GM21619 (cell line): ENCODE results near the gene C2orf66.

ENCODE experiments used
- ATAC-seq: cut with Tn5 transposase; IDR thresholded peaks from one replicate; pipeline ENCODE4 v1.9.1; 2021; ENCODE audit not compliant: unreplicated experiment

Gene C2orf66

DNA sequence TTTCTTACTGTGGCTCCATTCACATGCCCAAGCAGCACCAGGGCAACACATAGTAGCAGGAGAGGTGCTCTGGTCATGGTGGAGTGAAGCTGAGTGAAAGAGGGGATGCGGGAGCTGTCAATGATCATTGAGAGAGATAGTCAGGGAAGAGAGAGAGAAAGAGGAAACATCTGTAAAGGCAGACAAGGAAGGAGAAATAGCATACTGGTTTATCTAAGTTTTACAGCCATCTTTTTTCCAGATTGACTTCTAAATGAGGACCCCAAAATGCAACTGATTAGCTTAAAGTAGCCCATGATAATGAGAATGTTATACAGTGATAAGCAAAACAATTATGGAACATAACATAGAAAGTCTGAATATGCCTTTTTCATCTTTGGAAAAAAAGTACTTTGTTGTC is at the start of gene C2orf66:
Gene C2orf66, minus strand, starts transcription at position 96 of the 400 bp plus-strand sequence. Its CDS starts 19 bp downstream, at position 77.
- ATAC-seq, result no peak

DNA sequence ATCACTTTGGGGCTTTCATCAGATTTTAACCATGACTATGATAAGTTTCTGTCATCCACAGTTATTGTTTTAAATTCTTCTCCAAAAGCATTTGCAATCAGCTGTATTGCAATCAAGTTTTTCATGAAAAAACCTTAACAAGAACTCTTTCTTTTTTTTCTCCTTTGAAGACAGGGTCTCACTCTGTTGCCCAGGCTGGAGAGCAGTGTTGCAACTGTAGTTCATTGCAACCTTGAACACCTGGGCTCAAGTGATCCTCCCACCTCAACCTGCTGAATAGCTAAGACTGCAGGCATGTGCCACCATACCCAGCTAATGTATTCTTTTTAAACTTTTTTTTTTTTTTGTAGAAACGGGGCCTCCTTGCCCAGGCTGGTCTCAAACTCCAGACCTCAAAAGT is 45.5 kb upstream of the C2orf66 start:
- no peak for ATAC-seq

DNA sequence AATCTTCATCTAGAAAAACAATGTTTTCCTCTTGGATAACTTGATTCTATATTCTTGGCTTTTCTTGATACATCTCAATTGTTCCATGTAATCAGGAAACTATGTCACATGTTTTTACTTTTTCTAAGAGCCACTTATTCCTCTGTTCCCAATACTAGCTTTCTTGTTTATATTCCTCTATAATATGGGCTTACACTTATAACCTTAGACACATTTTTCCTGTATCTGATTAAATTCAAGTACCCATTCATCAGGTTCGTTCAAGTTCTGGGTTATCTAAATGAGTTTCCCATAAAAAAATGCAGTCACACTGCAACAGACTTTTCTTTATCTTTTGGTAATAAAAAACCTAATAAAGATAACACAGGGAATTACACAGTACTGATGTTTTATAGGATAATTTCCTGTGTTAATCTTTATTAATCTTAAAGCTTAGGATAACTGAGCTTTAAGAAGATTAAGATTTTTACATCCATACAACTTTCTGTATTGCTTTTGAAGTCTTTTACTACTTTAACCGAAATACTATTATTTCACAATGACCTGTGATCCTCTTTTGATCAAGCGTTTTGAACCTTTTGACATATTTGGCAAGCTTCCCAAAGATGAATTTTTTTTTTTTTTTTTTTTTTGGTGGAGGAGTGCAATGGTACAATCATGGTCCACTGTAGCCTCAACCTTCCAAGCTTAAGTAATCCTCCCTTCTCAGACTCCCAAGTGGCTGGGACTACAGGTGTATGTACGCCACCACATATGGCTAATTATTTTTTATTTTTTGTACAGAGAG is 44.3 kb upstream of the C2orf66 start:
- ATAC-seq, result no peak

DNA sequence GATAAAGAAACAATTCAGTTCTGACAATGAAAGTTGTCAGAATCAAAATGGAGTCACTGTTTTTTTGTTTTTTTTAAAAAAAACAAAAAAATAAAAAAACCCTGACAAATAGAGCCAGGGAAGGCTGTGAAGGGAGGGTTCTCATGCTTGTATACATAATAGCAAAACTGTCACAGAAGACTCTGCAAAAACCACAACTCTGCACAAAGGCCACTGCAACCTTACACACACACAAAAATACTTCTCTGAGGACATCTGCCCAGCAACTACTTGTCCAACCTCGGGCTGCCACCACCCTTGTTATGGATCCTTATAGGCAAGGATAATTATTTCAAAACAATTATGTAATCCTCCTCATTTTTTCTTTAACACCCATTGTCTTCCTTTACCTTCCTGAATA is 41.9 kb upstream of the C2orf66 start:
- no peak for ATAC-seq

DNA sequence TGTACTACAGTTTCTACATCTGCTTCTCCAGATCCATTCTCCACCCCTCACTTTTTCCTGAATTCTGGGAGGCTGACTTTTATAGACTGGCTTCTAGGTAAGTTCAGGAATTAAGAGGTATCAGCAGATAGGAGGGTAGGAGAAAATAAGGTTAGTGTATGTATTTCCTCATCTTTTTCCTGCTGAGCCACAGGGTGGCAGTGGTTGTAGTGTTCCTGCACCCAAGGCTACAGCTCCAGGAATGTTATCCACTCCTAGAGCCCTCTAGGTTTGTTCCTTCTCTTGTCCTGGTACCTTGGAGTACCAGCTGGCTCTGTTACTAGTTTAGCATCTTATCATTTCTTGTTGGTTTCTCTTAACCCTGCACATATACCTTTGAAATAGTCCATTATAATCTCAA is 40.7 kb upstream of the C2orf66 start:
- no peak for ATAC-seq

DNA sequence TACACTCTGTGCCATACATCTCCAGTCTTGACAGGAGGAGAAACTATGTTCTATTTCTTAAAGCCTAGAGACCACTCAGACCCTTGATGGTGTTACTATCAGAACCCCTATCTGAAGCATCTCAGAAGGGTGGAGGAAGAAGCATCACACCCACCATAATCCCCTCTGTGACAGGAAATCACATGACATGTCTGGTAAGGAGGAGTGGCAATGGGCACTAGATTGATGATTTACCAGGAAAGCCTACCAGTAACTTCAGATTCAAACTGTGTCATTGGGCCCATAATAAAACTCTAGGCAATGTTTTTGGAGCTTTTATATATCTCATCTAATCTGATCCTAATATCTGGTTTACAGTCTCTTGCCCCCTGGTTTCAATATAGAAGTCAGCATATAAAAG is 37.1 kb upstream of the C2orf66 start:
- ATAC-seq, result no peak

DNA sequence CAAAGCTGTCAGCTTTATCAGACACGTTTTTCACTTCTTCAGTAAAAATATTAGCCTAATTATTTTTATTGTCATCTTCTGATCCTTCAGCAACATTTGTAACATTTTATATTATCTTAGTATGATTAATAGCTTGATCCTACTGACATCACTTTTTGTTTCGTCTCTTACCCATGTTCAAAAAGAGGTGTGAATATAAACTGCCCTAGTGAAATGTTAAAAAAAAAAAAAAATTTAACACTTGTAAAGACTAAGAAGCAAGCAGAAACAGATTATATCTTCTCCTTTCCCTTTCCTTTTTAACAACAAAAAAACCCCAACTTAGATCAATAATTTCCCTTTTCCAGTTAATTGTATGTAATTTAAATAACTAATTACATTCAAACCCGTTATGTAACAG is 36.2 kb upstream of the C2orf66 start:
- no peak for ATAC-seq

DNA sequence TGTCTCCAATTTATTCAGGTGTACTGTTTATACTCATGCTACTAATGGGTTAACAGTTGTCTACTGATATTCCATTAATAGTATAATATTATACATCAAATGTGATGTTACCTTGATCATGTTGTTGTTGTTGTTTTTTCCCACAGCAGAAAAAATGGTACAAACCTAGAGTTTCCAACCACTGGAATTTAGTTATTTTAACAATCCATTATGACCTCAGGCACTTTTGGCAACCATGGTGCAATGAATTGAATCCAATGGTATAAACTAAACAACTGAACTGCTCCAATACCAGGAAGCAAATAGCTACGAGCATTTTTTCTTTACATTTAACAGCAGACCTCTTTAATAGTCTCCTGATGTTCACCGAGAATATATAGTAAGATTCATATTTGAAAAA is 31.0 kb upstream of the C2orf66 start:
- no peak for ATAC-seq

DNA sequence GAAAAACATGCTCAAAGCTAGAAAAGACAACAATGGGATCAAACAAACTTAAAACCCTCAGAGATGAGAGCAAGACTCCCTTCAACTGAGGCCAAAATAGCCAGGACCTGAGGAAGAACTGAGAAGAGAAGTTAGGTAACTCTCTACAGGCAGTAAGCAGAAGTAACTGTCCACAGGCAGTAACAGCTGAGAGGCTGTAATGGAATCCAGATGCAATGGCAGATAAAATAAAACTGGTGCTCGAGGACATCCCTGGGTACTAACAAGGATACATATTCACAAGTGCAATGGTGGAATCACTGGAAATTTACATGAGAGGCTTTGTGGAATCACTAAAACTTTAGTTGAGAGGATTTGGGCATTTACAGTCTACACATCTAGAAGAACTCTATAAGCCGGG is 30.4 kb upstream of the C2orf66 start:
- ATAC-seq, result no peak

DNA sequence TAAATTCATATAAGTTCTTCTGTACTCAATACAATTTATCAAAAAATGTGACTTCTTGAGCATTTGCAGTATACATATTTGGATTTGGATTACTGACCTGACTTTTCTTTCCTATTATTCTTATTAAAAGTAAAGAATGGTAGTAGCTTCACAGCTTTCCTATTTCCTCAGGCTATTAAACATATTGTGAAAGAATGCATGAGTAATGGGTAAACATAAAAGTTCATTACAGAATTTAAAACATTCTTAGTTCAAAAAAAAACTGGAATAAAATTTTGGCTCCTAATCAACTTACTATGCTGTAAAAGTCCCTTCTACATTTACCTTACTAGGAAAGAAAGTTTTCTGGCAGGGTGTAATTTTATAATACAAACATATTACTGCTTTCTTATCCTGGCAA is 27.3 kb upstream of the C2orf66 start:
- no peak for ATAC-seq

DNA sequence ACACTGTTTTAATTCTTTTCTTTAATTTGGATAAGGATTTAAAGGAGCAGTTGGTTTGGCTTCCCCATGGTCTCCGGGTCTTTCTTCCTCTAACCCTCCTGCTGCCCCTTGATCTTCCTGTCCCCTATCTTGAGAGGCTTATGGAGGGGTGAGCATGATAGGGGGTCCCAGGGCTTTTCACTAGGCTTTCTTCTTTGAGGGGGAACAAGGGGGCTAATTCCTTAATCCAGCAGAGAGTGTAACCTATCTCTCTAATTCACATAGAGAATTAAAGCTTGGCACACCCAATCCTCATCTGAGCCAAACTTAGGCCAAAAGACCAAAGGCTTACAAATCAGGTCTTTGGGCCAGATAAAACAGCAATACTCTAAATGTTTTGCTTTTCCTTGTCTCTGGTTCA is 21.5 kb upstream of the C2orf66 start:
- ATAC-seq, result no peak

DNA sequence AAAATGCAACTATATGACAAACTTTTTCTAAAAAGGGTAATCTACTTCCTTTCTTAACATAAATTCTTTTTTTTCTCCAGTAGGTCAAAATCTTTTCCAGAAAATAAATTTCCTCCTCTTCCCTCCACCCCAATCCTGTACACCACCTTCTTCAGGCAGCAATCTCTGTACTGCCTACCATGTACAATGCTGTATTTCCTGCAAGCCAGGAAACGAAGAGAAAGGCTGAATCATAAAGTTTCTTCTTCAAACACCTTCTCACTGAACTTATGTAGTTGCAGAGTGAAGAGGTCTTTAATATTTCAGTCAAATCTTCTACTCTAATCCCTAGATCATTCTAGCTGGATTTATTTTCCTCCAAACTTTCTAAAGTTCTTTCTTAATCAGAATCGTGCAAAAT is 18.2 kb upstream of the C2orf66 start:
- ATAC-seq, result no peak

DNA sequence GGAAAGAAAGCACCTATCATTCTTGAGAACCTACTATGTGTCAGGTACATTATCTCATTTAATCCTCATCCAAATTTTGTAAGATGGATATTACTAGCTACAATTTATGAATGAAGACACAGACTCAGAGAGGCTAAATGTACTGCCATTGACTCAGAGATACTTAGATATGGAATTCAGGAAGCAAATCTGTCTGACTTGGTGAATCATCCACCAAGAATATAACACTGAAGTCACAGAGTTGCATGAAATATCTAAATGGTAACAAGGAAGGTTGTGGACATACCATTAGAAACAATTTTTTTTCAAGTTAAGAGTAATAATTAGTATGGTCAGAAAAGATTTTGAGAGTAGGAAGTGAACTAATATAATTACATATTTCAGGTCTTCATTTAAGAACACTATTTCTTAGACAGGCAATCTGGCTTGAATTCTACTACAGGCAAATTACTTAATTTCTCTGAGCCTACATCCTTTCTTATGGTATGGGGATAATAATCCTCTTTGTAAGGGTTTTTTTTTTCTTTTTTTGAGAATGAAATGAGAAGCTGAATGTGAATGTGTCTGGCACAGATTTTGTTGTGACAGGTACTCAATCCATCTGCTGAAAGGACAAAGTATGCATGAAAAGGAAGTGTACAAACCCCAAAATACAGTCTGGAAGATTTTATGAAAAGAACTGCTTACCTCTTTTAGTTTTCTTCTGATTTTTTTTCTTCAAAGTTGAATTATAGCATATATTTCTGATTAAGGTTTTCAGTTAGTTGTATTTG is 14.8 kb upstream of the C2orf66 start:
- ATAC-seq, result no peak

DNA sequence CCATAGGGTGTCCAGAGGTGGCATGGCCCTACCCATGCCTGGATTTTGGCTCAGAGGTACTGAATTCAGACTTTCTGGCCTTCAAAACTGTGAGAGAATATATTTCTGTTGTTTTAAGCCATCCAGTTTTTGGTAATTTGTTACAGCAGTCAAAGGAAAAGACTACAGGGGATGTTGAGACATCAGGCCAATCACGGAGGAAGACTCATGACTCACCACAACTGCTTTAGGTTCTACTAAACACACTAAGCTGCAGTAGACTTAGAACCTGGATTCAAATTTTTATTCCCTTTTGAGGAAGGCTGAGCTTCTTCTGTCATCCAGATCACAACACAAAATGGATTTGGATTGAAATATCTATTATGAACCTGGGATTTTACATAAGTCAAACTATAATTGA is 12.0 kb upstream of the C2orf66 start:
- ATAC-seq, result no peak

DNA sequence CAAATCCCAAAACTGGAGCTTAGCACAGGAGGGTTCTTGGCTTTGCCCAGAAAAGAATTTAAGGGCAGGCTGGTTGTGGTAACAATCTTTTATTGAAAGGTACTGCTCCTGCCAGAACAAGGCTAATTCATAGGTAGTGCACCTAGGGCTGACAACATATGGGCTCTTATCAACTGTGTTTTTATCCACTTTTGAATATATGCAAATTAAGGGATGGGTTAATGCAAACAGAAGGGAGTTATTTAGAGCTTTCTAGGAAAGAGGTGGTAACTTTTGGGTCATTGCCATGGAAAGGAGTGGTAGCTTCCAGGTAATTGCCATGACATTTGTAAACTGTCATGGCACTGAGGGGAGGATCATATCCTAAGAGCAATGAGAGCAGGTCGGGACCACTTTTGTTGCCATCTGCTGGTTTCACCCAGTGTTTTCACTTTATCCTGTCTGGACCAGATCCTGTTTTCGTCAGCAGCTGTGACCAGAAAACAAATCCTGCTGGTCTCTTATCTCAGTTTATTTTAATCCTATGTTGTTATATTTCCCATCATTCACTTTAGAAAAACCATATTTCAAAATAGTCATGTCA is 981 bp downstream of the C2orf66 start:
- no peak for ATAC-seq

DNA sequence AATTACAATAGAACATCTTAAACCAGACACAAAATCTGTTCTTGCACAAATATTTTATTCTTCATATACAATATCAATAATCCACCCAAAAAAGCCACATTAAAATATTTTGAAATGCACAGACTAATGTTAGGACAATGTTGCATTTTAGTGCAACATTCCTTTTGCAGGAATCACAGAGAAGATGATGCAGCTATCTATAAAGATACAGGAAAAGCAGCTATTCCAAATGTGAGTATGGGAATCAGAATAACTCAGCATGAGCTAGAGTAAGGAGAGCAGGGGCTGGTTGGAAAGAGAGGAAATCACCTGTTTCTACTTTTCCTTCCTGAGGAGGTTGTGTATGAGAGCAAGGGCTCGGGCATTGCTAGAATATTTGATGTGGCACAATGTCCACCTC is 4.8 kb downstream of the C2orf66 start:
- no peak for ATAC-seq

DNA sequence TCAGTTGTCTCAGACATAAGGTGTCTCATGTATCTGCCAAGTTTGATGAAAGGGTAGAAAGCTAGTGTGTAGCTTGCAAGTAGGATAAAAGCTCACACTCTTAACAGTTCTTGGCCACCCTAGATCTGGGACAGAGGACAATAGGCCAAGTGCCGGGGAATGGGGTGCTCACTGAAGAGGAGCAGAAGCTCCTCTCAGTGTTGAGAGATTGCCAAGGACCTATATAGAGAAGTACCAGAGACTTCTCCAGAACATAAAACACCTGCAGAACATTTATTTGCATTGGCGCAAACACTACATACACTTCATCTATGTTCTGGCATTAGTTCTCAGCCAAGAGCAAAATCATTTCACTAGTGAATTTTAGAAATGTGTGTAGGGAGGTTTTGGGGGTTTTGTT is 6.8 kb downstream of the C2orf66 start:
- ATAC-seq, result no peak

DNA sequence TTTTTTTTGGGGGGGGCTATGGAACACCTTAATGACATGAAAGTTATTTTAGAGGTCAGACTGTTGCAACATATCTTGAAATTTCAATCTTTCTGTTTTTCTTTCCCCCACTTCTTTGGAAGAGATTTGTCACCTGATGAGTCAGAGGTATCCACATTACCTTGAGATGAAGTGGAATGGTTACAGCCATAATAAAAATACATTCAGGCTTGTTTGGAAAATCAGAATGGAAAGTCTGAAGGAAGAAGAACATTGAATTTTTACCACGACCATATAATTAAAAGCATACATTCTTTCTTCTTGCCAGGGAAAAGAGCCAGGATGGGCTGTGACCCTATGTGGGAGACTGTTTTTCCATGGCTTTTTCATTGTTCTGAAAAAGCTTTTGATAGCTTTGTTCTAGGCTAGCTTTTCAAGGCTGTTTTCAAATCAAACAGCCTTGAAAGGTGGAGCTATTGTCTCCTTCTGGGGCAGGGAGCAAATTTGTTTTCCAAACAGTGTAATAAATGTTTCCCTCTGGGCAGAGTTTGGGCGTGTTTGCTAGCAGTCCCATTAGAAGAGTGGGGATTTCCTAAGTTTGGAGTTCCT is 7.4 kb downstream of the C2orf66 start:
- ATAC-seq, result no peak

DNA sequence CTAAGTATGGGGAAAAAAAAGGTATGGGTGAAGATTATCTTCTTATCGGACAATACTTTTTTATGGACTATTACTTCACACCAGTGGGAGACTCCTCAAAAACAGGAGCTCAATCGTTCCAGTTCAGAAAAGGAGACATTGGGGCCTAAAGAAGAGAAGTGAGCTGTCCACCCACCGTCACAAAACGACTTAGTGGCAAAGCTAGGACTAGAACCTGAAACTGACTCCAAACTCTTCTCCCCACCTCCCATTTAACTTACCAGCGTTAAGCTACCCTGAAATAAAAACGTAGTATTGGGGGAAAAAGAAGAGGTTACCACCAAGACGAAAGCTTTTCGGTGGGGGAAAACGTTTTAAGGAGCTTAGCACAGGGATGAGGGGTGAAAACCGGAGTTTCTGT is 10.2 kb downstream of the C2orf66 start:
- no peak for ATAC-seq

DNA sequence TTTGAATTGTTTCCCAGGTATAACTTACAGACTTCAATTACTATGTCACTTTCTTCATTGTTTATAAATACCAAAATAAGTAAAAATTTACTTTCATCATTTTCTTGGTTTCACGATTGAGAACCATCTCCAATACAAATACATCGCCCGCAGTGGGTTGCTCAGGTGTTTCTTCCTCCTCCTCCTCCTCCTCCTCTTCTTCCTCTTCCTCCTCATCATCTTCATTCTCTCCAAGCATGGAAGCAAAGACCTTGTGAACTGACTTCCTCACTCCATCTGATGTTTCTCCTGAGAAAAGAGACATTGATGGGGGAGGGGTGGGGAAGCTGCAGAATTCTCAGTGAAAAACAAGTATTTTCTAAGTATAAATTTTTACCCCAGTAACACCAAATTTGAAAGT is 16.3 kb downstream of the C2orf66 start:
- ATAC-seq, result no peak

DNA sequence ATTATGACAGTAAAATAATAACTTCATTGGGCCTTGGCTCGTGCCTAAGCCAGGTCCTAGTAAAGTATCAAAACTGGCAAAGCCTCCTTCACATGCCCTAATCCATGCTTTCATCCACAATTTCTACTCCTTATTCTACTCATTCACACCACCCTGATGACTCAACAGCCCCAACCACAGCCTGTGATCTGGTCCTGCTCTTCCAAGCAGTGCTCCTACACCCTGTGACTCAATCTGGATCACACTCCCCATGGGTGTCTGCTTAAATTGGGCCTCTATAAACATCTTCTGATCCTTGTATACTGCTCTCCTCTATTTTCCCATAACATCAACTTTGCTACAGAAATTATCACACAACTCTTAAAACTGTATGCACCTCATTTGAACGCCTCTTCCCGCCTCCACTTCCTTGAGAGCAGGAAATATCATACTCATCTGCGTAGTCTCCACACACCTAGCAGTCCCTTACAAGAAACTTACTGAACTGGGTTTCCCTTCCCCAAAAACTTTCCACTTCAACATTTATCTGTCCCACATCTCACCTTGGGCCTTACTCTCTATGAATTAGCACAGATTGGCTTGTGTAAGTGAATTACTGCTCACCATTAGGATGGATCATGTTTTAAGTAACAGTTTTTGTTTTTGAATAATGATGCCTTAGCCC is 25.6 kb downstream of the C2orf66 start:
- ATAC-seq, result peak; percentile 64
